PFSK-1 (cell line): ENCODE measurements around the gene CISTR.

ENCODE experiments used
- FOXP2 ChIP-seq: optimal IDR thresholded peaks from 2 replicates; pipeline ENCODE3; 2011; ENCODE audit warnings: borderline replicate concordance, control low read depth, inconsistent platforms; ENCODE audit not compliant: insufficient read depth; ENCODE audit errors: extremely low read length, extremely low read depth
- POLR2AphosphoS5 ChIP-seq: IDR thresholded peaks from 2 replicates; pipeline ENCODE4 v1.6.1; 2012; ENCODE audit warnings: low read depth, mild to moderate bottlenecking, control low read depth, low read length, moderate library complexity
- REST ChIP-seq, 2 experiments: IDR thresholded peaks; 2 replicates each; pipeline versions ENCODE4 v1.6.1 to v1.8.0; 2011 to 2012; ENCODE audit warnings: low read depth in 2 of 2, low read length in 2 of 2, control low read depth in 1 of 2, inconsistent platforms in 1 of 2, mild to moderate bottlenecking in 1 of 2, moderate library complexity in 1 of 2; ENCODE audit not compliant: insufficient read depth in 1 of 2
- SIN3A ChIP-seq: IDR thresholded peaks from 2 replicates; pipeline ENCODE4 v1.6.1; 2012; ENCODE audit warnings: mild to moderate bottlenecking, low read length, moderate library complexity, borderline replicate concordance; ENCODE audit not compliant: insufficient read depth
- TAF1 ChIP-seq: IDR thresholded peaks from 2 replicates; pipeline ENCODE4 v1.6.1; 2012; ENCODE audit warnings: low read length, control low read depth, borderline replicate concordance; ENCODE audit not compliant: insufficient read depth

Gene CISTR

GRCh38 chr12:53739214-53740129 is 12.3 kb downstream of the CISTR start:
- TF ChIP-seq FOXP2 = no peak
- no peak for TF ChIP-seq REST (IDR thresholded peaks at IDR 0.05; ENCODE audit: insufficient read depth in 1 of 2, low read depth in 2 of 2, low read length in 2 of 2)
- TF ChIP-seq TAF1 = no peak
- TF ChIP-seq POLR2AphosphoS5 = no peak
- TF ChIP-seq SIN3A = no peak

- TF ChIP-seq FOXP2 (no peak), SIN3A (no peak), POLR2AphosphoS5 (no peak), TAF1 (no peak), REST (IDR thresholded peaks at IDR 0.05; ENCODE audit: insufficient read depth in 1 of 2, low read depth in 2 of 2, low read length in 2 of 2) (no peak)
These were observed 13.2 kb downstream of the CISTR start for GRCh38 chr12:53738406-53739213.

- TF ChIP-seq TAF1 (no peak), FOXP2 (no peak), POLR2AphosphoS5 (no peak), REST (IDR thresholded peaks at IDR 0.05; ENCODE audit: insufficient read depth in 1 of 2, low read depth in 2 of 2, low read length in 2 of 2) (no peak), SIN3A (no peak)
These were observed 13.8 kb downstream of the CISTR start for GRCh38 chr12:53737951-53738405.

GRCh38 chr12:53737093-53737808 is 14.5 kb downstream of the CISTR start:
- TF ChIP-seq TAF1 (no peak), POLR2AphosphoS5 (no peak)

- no peak for TF ChIP-seq TAF1
- no peak for TF ChIP-seq FOXP2
- TF ChIP-seq POLR2AphosphoS5 = no peak
- no peak for TF ChIP-seq REST (IDR thresholded peaks at IDR 0.05; ENCODE audit: insufficient read depth in 1 of 2, low read depth in 2 of 2, low read length in 2 of 2)
- no peak for TF ChIP-seq SIN3A
These were observed 15.2 kb downstream of the CISTR start for GRCh38 chr12:53736592-53736991.
